ENCODE measurements around the gene GRK2. TPM values are rescaled to one million over a fixed set of nuclear protein-coding genes. Genes with fewer than 3 reads are reported as not detected.
A peak's percentile ranks its signal among the peaks of the same experiment; 100 is the strongest.

The GRK2 gene
- total RNA-seq, 1 experiment from 2014 or later: 48.1 TPM

DNA sequence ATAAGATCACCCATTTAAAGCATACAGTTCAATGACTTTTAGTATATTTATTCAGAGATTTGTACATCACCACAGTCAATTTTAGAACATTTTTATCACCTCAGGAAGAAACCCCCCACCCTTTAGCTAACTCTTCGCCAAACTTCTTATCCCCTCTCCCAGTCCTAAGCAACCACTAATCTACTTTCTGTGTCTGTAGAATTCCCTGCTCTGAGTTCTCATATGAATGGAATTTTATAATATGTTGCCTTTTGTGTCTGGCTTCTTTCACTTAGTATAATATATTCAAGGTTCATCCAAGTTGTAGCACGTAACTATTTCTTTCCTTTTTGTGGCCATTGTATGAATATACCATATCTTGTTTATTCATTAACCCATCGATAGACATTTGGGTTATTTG lies 26.4 kb downstream of the GRK2 start:
- BruUV-seq (replicated peaks): no TSS peak
- no peaks in the 10 kb centered on the region for H3K27me3 Mint-ChIP-seq (ENCODE audit: insufficient read depth, unreplicated experiment)
- intact Hi-C loops (cut with micrococcal nuclease): no loop called here
- ChIA-PET POLR2A (interaction anchor here (1.1 to 4.0 kb wide), 2 partner anchors 11 to 53 kb away, joined by 3 to 36 read pairs; partner anchors contain the start of gene SSH3), CTCF (interaction anchor here (1.2 kb wide), 1 partner anchor 31 kb away, joined by 3 read pairs; no protein-coding TSS in a partner anchor)
- DNase-seq (ENCODE audit: unreplicated experiment): no peak
- H3K4me1 Mint-ChIP-seq (ENCODE audit: insufficient read depth, unreplicated experiment): peaks cover 14% of the 10 kb centered on the region
- H3K36me3 Mint-ChIP-seq (ENCODE audit: insufficient read depth, unreplicated experiment): peaks cover 51% of the 10 kb centered on the region
- H3K27ac Mint-ChIP-seq (ENCODE audit: low read depth, unreplicated experiment): peak overlapping the region; percentile 13
- TF ChIP-seq, protein P1, sequence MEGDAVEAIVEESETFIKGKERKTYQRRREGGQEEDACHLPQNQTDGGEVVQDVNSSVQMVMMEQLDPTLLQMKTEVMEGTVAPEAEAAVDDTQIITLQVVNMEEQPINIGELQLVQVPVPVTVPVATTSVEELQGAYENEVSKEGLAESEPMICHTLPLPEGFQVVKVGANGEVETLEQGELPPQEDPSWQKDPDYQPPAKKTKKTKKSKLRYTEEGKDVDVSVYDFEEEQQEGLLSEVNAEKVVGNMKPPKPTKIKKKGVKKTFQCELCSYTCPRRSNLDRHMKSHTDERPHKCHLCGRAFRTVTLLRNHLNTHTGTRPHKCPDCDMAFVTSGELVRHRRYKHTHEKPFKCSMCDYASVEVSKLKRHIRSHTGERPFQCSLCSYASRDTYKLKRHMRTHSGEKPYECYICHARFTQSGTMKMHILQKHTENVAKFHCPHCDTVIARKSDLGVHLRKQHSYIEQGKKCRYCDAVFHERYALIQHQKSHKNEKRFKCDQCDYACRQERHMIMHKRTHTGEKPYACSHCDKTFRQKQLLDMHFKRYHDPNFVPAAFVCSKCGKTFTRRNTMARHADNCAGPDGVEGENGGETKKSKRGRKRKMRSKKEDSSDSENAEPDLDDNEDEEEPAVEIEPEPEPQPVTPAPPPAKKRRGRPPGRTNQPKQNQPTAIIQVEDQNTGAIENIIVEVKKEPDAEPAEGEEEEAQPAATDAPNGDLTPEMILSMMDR (IDR thresholded peaks at IDR 0.05; ENCODE audit: unreplicated experiment): no peak
- H3K9me3 Mint-ChIP-seq (ENCODE audit: unreplicated experiment): peaks cover 14% of the 10 kb centered on the region
- H3K4me3 Mint-ChIP-seq (ENCODE audit: unreplicated experiment): no peak overlapping the region

DNA sequence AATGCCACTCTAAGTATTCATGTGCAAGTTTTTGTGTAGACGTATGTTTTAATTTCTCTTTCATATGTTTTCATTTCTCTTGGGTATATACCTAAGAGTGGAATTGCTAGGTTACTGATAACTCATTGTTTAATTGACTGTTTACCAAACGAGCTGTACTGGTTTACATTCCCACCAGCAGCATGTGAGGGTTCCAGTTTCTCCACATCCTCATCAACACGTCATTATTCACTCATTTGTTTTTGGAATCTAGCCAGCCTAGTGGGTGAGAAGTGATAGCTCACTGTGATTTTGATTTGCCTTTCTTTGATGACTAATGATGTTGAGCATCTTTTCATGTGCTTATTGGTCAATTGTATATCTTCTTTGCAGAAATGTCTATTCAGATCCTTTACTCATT lies 26.8 kb downstream of the GRK2 start:
- peaks cover 10% of the 10 kb centered on the region for H3K4me1 Mint-ChIP-seq (ENCODE audit: insufficient read depth, unreplicated experiment)
- CTCF ChIA-PET: interaction anchor here (0.6 to 1.2 kb wide), 3 partner anchors 17 to 1098 kb away, joined by 3 to 4 read pairs (median 4); no protein-coding TSS in a partner anchor
- H3K27me3 Mint-ChIP-seq (ENCODE audit: insufficient read depth, unreplicated experiment): no peaks in the 10 kb centered on the region
- POLR2A ChIA-PET: interaction anchor here (1.1 to 4.0 kb wide), 3 partner anchors 11 to 54 kb away, joined by 3 to 36 read pairs (median 6); partner anchors contain the start of gene SSH3
- peak; percentile 77 for DNase-seq (ENCODE audit: unreplicated experiment)
- H3K27ac Mint-ChIP-seq (ENCODE audit: low read depth, unreplicated experiment): peak overlapping the region; percentile 13
- TF ChIP-seq, protein P1 (IDR thresholded peaks at IDR 0.05; ENCODE audit: unreplicated experiment): no peak
- peaks cover 54% of the 10 kb centered on the region for H3K36me3 Mint-ChIP-seq (ENCODE audit: insufficient read depth, unreplicated experiment)
- H3K4me3 Mint-ChIP-seq (ENCODE audit: unreplicated experiment): no peak overlapping the region
- H3K9me3 Mint-ChIP-seq (ENCODE audit: unreplicated experiment): peaks cover 14% of the 10 kb centered on the region
- BruUV-seq (replicated peaks): no TSS peak
- intact Hi-C loops (cut with micrococcal nuclease): no loop called here

DNA sequence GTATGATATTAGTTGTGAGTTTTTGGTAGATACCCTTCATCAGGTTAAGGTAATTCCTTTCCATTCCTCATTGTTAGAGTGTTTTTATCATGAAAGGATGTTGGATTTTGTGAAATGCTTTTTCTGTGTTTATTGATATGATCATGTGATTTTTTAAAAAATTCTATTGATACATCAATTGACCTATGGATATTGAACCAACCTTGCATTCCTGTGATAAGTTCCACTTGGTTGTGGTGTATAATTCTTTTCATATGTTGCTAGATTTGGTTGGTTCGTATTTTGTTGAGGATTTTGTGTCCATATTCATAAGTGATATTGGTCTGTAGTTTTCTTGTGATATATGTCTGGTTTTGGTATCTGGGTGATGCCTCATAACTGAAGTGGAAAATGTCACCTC lies 29.6 kb downstream of the GRK2 start:
- no peak overlapping the region for H3K27ac Mint-ChIP-seq (ENCODE audit: low read depth, unreplicated experiment)
- POLR2A ChIA-PET: interaction anchor here (0.8 to 1.0 kb wide), 2 partner anchors 15 to 41 kb away, joined by 3 read pairs; no protein-coding TSS in a partner anchor
- H3K27me3 Mint-ChIP-seq (ENCODE audit: insufficient read depth, unreplicated experiment): no peaks in the 10 kb centered on the region
- intact Hi-C loops (cut with micrococcal nuclease): no loop called here
- CTCF ChIA-PET: no interaction called here
- peaks cover 52% of the 10 kb centered on the region for H3K36me3 Mint-ChIP-seq (ENCODE audit: insufficient read depth, unreplicated experiment)
- no peak for DNase-seq (ENCODE audit: unreplicated experiment)
- no TSS peak for BruUV-seq (replicated peaks)
- peaks cover 10% of the 10 kb centered on the region for H3K4me1 Mint-ChIP-seq (ENCODE audit: insufficient read depth, unreplicated experiment)
- peaks cover 14% of the 10 kb centered on the region for H3K9me3 Mint-ChIP-seq (ENCODE audit: unreplicated experiment)
- TF ChIP-seq, protein P1 (IDR thresholded peaks at IDR 0.05; ENCODE audit: unreplicated experiment): no peak
- H3K4me3 Mint-ChIP-seq (ENCODE audit: unreplicated experiment): no peak overlapping the region

DNA sequence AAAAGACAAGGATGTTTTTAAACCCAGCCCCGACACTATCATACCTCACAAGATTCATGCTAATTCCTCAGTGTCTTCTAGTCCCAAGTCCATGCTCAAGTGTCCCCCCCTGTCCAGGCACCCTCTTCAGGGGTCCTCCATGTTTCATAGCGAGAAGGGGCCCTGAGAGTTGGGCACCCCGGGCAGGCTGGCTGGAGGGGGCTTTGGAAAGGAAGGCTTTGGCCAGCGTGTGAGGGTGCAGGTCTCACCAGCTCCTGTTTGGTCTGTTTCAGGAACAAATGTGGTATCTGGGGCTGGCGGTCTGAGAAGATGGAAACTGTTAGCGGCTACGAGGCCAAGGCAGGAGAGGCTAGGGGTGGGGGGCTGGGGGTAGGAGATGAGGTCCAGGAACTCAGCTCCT lies 32.5 kb downstream of the GRK2 start:
- BruUV-seq (replicated peaks): no TSS peak
- Mint-ChIP-seq H3K27me3 (ENCODE audit: insufficient read depth, unreplicated experiment) (no peaks in the 10 kb centered on the region), H3K9me3 (ENCODE audit: unreplicated experiment) (peaks cover 14% of the 10 kb centered on the region), H3K27ac (ENCODE audit: low read depth, unreplicated experiment) (no peak overlapping the region), H3K4me1 (ENCODE audit: insufficient read depth, unreplicated experiment) (peaks cover 6% of the 10 kb centered on the region), H3K4me3 (ENCODE audit: unreplicated experiment) (no peak overlapping the region), H3K36me3 (ENCODE audit: insufficient read depth, unreplicated experiment) (peaks cover 40% of the 10 kb centered on the region)
- CTCF ChIA-PET: interaction anchor here (1.4 kb wide), 1 partner anchor 36 kb away, joined by 7 read pairs; no protein-coding TSS in a partner anchor
- intact Hi-C loops (cut with micrococcal nuclease): no loop called here
- DNase-seq (ENCODE audit: unreplicated experiment): no peak
- TF ChIP-seq, protein P1 (IDR thresholded peaks at IDR 0.05; ENCODE audit: unreplicated experiment): no peak
- POLR2A ChIA-PET: interaction anchor here (0.7 kb wide), 1 partner anchor 10 kb away, joined by 5 read pairs; the partner anchor contains the start of gene ANKRD13D

Measured in MCF 10A (cell line).